Measurements from ENCODE around the gene CCR5. TPM values are rescaled to one million over a fixed set of nuclear protein-coding genes. Genes with fewer than 3 reads are reported as not detected.
"Not testable (repeated sequence)": the region's sequence is repeated elsewhere in the genome, so short reads cannot be mapped to it uniquely, and the experiment has no call there.

The CCR5 gene
- polyA plus RNA-seq, 3 donors: 0.22 to 1.1 (median 0.90) TPM

DNA sequence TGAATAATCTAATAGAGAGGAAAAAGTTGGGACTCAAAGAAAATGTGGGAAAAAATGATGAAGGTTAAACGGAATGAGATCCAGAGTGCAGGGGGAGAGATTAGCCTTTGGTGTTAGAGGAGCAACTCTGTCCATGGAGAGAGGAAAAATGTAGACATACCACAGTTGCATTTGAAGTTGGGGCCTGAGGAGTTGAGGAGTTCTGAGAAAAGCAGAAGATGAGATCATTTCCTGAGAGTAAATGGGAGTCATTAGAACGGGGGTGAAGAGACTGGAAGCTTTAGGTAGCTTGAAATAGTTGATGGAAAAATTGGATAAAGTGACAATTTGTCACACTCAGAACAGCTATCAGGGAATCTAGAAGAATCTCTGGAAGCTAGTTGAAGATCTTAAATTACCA lies 28.8 kb downstream of the CCR5 start:
- no peak overlapping the region for H3K27ac ChIP-seq (ENCODE audit: low read depth, low read length)
- 49 to 63% (median 54%) methylated on average over 2 of the region's 2 CpGs for WGBS, 3 donors

DNA sequence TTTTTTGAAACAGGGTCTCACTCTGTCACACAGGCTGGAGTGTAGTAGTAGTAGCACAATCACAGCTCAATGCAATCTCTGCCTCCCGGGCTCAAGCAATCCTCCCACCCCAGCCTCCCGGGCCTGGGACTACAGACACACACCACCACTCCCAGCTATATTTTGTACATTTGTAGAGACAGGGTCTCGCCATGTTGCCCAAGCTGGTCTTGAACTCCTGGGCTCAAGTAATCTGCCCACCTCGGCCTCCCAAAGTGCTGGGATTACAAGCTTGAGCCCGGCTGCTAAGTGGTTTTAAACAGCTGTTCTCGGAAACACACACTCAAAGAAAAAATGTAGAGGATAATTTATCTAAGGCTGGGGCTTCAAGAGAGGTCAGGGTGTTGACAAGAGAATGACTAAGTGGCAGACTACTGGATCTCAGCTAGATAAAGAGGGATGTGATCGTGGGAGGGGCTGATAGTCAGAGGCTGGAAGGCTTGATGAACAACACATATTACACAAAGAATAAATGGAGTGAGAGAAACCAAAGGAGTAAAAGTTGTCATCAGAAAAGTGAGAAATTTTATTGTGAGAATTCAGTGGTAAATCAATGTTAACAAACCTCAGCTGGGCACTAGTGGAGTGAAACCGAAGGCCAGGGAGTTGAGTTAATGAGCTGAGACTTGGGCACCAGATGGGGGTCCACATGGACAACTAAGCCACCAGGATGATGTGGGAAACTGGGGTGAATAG lies 29.4 kb downstream of the CCR5 start:
- WGBS, 3 donors: 73 to 77% (median 76%) methylated on average over 8 of the region's 8 CpGs

DNA sequence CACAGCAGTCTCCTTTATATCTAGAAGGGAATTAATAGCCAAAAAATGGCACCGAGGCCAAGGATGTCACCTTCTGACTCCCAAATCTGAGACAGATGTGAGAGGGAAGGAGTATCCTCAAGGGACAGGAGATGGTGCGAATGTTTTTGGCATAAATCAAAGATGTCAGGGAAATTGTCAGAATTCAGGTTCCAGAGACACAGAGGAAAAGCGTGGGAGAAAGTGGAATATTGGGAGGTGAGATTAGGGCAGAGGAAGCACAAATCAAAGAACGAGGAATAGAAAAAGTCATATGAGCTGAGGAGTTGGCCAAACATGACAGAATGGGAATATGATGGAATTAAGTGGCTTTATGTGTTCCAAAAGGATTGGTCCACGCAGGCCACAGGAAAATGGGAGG lies 30.1 kb downstream of the CCR5 start:
- no peak overlapping the region for H3K27ac ChIP-seq (ENCODE audit: low read depth, low read length)
- WGBS, 3 donors: 80 to 88% (median 87%) methylated on average over 5 of the region's 5 CpGs

More for the DNA sequence above, 29.4 kb downstream of the CCR5 start:
- H3K27ac ChIP-seq (ENCODE audit: low read depth, low read length): no peak overlapping the region

DNA sequence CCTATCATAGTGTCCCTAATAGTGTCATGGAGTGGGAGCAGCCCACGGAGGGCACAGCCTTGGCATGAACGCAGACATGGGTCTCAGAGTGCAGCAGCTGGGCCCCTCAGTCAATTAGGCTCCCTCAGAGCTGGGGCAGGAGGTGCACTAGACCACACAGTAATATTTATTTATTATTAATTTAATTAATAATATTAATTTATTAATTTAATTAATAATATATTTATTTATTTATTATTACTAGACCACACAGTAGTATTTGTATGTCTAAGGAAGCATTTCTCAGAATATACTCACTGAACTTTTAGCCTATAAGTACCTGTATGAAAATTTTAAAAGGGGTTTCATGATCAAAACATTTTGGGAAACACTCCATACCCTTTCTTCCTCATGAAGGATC lies 30.8 kb downstream of the CCR5 start:
- WGBS, 3 donors: 93 to 94% (median 94%) methylated on average over 2 of the region's 2 CpGs
- no peak overlapping the region for H3K27ac ChIP-seq (ENCODE audit: low read depth, low read length)

DNA sequence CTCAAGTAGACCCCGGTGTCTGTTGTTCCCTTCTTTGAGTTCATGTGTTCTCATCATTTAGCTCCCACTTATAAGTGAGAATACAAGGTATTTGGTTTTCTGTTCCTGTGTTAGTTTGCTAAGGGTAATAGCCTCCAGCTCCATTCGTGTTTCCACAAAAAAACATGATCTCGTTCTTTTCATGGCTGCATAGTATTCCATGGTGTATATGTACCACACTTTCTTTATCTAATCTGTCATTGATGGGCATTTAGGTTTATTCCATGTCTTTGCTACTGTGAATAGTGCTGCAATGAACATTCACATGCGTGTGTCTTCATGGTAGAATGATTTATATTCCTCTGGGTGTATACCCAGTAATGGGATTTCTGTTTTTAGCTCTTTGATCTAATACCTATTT lies 32.2 kb downstream of the CCR5 start:
- H3K27ac ChIP-seq (ENCODE audit: low read depth, low read length): not testable (repeated sequence)
- 92 to 97% (median 94%) methylated on average over 4 of the region's 4 CpGs for WGBS, 3 donors

DNA sequence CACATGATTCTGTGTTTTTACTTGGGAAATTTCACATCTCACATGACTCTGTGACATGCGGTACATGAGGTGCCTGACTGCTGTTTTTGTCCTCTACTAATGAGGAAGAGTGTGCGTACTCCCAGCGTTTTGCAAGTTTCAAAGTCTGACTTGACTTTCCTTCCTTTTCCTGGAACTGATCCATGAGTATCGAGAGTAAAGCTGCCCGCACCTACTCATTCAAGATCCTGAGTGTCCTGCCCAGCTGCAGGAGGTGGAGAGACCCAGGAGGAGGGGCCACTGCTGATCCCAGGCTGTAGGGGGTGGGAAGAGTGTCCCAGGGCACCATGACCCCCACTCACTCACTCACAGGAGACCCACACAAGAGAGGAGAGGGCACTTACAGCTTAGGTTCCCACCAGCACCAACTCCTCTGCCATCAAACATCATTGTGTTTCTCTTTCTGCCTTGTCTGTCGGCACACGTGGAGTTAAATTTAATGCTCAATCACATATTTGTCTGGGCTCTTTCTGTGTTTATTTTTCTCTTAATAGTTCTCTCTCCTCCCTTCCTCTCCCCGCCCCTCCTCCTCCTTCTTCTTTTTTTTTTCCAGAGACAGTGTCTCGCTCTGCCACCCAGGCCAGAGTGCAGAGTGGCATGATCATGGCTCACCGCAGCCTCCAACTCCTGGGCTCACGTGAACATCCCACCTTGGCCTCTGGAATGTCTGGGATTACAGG lies 34.7 kb downstream of the CCR5 start:
- WGBS, 3 donors: 21 to 46% (median 39%) methylated on average over 11 of the region's 11 CpGs
- no peak overlapping the region for H3K27ac ChIP-seq (ENCODE audit: low read depth, low read length)

DNA sequence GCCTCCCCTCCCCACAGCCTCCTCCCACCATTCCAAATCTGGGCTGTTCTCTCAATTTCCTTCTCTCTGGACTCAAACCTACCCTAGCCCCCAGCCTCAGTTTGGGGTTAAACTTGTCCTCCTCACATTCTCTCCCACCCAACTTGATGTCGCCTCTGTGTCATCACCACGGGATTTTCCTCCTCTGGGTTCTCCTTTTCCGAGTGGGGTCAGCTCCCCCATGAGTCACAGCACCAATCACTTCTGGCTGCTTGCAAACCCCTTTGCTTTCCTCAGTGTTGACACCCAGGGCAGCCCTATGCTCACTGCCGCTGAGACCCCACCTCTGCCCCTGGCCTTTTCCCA lies 35.7 kb downstream of the CCR5 start:
- WGBS, 3 donors: 59 to 87% (median 66%) methylated on average over 4 of the region's 4 CpGs
- peak overlapping the region; percentile 49 for H3K27ac ChIP-seq (ENCODE audit: low read depth, low read length)

DNA sequence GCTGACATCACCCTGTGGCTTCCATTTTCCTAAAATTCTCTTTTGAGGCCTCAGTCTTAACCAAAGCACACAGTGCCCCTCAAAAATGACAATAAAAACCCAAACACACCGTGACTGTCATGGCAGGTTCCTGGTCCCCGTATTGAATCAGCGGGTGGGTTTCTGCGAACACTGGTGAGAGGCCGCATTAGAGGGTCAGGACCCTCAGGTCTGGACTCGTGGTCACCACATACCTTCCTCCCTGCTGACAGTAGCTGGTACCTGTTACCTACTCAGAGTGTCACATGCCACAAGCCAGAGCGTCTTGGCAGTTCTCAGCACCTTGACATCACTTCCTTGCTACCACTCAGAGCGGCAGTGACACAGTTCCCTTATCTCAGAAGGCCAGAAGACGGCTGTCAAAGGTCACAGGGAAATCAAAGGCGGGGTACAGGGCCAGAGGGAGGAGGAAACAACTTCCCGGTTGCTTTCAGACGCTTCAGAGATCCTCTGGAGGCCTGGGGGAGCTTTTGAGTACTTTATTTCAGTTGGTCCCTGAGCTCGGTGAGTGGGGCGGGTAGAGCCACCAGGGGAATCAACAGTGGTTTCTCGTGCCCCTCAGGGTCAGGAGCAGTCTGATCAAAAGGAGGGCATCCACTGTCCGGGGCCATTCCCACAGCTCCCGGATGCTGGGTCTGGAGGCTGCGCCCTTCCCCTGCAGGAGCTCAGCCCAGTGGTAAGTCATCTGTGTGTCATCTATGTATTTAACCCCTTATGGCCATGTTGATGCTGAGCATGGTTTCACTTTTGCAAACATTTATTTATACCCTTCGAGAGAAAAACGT lies 36.3 kb downstream of the CCR5 start, which contains the start of the genes CCR5AS and CCRL2:
TSS of gene CCR5AS (minus strand) at position 279 of the 824 bp plus-strand sequence.
TSS of gene CCRL2 (plus strand) at position 472 of the 824 bp plus-strand sequence. CDS start 821 bp downstream, outside the sequence.
- 30 to 56% (median 33%) methylated on average over 20 of the region's 20 CpGs for WGBS, 3 donors
- peak within 1 kb of the TSS; percentile 49 for H3K27ac ChIP-seq (ENCODE audit: low read depth, low read length)

DNA sequence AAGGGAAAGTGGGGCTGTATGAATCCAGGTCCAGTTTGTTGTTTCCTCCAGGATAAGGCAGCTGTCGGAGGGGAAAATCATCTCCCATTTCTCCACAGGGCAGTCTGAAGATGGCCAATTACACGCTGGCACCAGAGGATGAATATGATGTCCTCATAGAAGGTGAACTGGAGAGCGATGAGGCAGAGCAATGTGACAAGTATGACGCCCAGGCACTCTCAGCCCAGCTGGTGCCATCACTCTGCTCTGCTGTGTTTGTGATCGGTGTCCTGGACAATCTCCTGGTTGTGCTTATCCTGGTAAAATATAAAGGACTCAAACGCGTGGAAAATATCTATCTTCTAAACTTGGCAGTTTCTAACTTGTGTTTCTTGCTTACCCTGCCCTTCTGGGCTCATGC lies 37.2 kb downstream of the CCR5 start:
- 63 to 75% (median 72%) methylated on average over 7 of the region's 7 CpGs for WGBS, 3 donors

DNA sequence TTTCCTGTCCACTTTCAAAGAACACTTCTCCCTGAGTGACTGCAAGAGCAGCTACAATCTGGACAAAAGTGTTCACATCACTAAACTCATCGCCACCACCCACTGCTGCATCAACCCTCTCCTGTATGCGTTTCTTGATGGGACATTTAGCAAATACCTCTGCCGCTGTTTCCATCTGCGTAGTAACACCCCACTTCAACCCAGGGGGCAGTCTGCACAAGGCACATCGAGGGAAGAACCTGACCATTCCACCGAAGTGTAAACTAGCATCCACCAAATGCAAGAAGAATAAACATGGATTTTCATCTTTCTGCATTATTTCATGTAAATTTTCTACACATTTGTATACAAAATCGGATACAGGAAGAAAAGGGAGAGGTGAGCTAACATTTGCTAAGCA lies 38.1 kb downstream of the CCR5 start:
- no peak overlapping the region for H3K27ac ChIP-seq (ENCODE audit: low read depth, low read length)
- 90% methylated on average over 7 of the region's 7 CpGs for WGBS, 3 donors

More for the DNA sequence above, 37.2 kb downstream of the CCR5 start:
- H3K27ac ChIP-seq (ENCODE audit: low read depth, low read length): no peak overlapping the region

DNA sequence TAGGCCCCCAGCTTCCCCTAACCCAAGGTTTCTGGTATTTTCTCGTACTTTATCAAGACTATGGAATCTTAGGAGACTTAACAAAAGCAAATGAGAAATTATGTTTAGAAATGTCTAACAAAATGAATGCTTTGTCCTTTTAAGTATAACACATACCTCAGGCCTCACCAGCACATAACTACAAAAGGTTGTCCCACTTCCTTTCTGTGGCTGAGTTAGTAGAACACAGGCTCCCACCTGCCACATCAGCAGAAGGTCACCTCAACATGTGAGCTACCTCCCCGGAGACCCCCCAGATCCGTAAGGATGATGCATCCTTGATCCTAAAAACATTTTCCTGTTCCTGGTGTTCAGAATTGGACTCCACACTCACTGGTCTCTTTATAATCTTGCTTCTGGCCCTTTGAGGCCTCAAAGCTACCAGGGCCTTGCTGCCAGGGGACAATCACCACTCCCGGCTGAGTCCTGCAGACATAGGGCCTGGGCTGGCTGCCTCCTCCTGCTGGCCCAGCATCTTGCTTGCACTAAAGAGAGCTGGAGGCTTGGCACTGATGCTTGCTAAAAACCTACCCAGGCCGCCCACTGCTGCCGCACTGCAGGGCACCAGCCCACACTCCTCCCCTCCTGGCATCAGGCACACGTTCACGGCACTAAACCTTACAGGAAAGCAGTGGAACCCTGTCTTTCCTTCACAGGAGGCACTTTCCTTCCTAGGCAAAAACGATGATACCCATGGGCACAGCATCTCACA lies 39.2 kb downstream of the CCR5 start:
- 86 to 89% (median 88%) methylated on average over 9 of the region's 9 CpGs for WGBS, 3 donors
- H3K27ac ChIP-seq (ENCODE audit: low read depth, low read length): no peak overlapping the region

DNA sequence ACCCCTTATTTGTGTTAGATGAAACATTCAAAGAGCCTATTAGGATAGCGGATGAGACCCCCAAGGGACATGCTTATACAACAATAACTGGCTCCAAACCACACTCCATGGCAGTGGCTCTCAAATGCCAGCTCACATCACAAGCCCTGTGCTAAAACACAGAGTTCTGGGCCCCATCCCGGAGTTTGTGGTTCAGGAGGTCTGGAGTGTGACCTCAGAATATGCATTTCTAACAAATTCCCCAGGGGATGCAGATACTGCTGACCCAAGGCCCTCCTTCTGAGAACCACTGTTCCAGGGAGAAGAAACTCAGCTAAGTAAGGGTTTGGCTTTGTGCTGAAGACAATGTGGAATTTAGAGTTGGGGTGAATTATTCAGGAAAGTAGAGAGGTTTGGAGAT lies 39.9 kb downstream of the CCR5 start:
- no peak overlapping the region for H3K27ac ChIP-seq (ENCODE audit: low read depth, low read length)
- 86 to 98% (median 88%) methylated on average over 2 of the region's 2 CpGs for WGBS, 3 donors

DNA sequence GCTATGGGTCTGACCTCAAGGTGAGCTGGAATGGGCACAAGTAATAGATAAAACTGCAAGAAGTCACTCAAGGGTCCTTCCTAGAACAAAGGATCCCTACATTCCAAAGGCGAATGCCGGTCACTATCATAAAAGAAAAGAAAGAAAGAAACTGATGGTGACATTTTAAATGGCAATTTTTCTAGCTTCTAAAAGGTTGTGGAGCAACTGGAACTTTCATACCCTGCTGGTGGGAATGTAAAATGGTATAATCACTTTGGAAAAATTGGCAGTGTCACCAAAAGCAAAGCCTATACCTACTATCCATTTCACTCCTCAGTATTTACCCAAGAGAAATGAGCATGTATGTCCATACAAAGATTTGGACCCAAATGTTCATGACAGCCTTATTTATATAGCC lies 40.5 kb downstream of the CCR5 start:
- WGBS, 3 donors: 78 to 98% (median 78%) methylated on average over 2 of the region's 2 CpGs
- no peak overlapping the region for H3K27ac ChIP-seq (ENCODE audit: low read depth, low read length)

DNA sequence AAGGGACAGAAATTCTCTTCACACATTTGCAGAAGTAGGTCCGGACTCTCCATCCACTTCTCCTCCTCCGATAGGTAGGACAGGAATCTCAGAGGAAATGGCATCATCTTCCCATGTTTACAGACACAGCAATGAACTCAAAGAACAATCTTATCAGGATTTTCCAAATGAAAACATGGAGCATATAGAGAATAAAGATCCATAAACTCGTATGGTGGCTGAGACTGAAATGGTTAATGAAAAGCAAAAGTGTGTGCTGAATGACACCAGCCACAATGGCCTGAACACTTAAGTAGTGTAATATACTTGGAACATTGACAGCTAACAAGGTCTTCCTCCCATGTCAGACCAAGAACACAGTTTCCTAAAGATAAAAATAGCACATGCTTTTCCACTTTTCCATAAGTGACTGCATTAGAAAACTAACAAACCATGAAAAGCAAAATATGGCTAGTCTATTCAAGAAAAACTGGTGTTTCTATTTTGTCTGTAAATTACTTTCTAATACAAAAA lies 42.1 kb downstream of the CCR5 start:
- 32 to 74% (median 43%) methylated on average over 3 of the region's 3 CpGs for WGBS, 3 donors
- H3K27ac ChIP-seq (ENCODE audit: low read depth, low read length): no peak overlapping the region

DNA sequence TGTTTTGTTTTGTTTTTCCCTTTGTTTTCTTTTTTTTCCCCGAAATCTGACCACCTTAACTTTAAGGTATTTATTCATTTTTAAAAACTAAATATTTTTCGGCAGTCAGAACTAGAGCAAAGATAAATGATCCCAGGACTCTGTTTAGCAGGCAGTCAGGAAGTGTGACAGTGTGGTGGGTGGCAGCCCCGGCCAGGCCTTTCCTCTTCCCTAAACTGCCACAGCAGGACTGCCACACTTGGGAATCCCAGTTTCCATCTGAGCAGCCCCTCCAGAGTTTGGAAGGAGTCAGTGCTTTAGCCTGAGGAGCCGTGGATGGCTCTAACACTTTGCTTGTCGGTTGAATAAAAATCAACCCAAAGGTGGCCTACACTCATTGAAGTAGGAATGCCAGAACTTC lies 43.2 kb downstream of the CCR5 start:
- no peak overlapping the region for H3K27ac ChIP-seq (ENCODE audit: low read depth, low read length)
- 54 to 76% (median 60%) methylated on average over 5 of the region's 5 CpGs for WGBS, 3 donors

DNA sequence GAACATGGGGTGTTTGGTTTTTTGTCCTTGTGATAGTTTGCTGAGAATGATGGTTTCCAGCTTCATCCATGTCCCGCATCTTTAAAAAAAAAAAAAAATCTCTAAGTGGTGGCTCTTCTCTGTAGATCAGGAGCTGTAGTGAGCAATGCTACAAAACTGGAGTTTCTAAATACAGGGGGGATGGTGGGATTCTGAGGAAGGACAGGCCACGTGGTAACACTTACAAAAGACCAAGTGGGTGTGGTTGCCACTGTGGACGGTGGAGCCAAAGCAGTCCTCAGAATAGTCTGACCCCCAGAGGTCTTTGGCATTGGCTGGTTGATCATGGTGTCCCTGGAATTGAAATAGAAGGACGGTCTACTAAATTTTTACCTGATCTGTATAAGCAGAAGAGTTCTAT lies 44.0 kb downstream of the CCR5 start:
- WGBS, 3 donors: 63 to 91% (median 64%) methylated on average over 4 of the region's 4 CpGs
- H3K27ac ChIP-seq (ENCODE audit: low read depth, low read length): no peak overlapping the region

DNA sequence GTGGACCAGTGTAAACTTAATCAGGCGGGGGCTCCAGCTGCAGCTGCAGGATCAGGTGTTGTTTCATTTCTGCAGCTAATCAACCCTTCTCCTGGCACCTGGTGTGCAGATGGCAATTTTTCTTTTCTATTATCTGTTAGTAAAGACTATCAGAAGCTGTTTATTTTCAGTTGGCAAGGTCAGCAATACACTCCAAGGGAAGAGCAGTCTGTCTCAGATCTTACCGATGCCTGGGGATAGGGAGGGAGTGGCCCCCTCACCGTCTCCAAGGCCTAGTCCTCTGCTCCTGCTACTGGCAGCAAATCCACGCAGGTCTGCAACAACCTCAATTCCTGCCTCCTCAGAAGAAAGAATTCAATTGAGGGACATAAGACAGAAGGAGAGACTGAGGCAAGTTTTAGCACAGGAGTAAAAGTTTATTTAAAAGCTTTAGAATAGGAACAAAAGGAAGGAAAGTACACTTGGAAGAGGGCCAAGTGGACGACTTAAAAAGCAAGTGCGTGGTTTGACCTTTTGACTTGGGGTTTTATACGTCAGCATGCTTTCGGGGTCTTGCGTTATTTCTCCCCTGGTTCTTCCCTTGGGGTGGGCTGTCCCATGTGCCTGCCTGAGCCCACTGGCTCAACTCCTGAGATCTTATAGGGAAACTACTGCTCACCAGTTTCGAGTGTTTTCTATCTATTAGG lies 45.5 kb downstream of the CCR5 start:
- WGBS, 3 donors: 42 to 44% (median 43%) methylated on average over 10 of the region's 10 CpGs

More for the DNA sequence above, 45.5 kb downstream of the CCR5 start:
- no peak overlapping the region for H3K27ac ChIP-seq (ENCODE audit: low read depth, low read length)
